GM21390 (cell line): ENCODE measurements around the gene XYLT1.

Source experiments
- ATAC-seq: cut with Tn5 transposase; IDR thresholded peaks from one replicate; pipeline ENCODE4 v1.9.1; 2021; ENCODE audit not compliant: unreplicated experiment

Gene XYLT1

DNA sequence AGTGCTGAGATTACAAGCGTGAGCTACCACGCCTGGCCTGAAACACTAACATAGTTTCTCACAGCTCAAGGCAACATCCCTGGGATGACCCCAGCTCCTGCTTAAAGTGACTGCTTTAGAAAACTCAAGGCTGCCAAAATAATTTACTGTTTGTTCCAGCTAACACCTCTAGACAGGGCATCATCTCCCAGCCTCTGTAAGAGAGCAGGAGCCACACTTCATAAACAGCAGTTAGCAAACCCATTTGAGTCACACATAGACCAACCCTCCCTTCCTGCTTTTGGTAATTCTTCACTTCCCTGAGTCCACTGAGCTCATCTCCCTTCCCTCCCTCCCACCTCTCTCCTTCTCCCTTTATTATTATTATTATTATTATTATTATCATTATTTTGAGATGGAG, 201.3 kb downstream of the XYLT1 start:
- ATAC-seq = no peak

DNA sequence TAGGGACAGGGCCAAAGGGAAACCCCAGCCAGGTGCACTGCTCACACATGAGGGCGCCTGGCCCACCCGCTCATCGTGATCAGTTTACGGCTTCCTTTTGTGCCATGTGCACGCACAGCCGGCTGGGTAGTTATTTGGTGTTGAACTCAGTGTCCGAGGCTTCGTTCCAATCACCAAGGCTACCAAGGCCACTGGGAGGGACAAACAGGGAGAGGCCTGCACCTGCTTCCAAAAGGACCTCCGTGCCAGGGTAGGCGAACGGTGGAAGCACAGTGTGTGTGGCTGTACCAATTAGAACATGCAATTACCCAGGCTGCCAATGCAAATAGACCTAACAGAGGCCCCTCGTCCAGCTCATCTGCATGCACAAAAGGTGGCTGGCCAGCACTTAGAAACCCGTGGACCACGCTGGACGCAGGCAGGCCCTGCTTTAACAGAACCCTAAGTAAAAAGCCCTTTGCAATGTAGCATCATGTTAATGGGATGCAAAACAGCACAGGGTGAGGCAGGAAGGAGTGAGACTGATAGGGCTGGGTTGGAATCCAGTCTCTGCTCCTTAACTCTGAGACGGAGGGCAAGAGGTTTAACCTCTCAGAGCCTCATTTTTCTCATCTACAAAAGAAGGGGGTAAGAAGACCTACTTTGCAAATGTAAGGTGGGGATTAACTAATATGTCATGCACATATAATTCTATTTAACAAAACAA, 204.0 kb downstream of the XYLT1 start:
- ATAC-seq = no peak

DNA sequence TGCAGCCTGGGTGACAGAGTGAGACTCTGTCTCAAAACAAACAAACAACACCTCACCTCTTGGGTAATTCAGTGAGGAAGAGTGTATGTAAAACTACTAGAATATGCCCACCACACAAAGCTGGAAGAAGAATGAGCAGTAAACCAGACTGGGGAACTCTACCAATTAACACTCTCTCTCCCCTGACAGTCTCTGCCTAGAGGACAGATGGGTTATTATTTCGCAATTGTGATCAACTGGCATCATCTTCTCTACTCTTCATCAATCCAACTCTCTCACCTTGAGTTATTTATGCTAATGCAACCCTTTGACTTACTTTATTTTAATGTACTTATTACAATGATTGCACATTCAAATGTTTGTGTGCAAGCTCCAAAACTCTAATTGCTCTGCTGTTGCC, 205.6 kb downstream of the XYLT1 start:
- ATAC-seq = no peak

GRCh38 chr16:17261197-17261858, 209.4 kb downstream of the XYLT1 start:
- no peak for ATAC-seq

DNA sequence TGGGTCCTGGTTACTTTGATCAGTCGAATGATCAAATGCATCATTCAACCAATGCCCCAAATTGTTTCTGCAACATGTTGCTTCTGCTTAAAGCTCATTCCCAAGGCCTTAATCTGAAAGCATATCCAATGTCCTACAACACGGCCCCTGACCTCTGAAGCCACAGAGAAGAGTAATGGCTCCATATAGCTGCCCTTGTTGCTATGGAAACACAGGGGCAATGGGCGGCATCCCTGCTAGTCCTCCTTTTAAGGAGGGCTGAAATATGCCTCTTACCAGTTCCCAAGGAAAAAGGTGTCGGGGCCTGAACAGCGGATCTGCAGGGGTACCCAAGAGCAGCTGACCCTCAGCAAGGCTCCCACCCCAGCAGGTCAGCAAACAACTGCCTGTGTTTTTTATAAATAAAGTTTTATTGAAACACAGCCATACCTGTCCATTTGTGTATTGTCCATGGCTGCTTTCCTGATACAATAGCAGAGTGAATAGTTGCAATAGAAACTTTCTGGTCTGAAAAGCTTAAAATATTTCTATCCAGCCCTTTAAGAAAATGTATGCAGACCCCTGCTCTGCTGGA, 210.4 kb downstream of the XYLT1 start:
- ATAC-seq = no peak

- no peak for ATAC-seq
Measured at GRCh38 chr16:17259751-17260270, 210.9 kb downstream of the XYLT1 start.

DNA sequence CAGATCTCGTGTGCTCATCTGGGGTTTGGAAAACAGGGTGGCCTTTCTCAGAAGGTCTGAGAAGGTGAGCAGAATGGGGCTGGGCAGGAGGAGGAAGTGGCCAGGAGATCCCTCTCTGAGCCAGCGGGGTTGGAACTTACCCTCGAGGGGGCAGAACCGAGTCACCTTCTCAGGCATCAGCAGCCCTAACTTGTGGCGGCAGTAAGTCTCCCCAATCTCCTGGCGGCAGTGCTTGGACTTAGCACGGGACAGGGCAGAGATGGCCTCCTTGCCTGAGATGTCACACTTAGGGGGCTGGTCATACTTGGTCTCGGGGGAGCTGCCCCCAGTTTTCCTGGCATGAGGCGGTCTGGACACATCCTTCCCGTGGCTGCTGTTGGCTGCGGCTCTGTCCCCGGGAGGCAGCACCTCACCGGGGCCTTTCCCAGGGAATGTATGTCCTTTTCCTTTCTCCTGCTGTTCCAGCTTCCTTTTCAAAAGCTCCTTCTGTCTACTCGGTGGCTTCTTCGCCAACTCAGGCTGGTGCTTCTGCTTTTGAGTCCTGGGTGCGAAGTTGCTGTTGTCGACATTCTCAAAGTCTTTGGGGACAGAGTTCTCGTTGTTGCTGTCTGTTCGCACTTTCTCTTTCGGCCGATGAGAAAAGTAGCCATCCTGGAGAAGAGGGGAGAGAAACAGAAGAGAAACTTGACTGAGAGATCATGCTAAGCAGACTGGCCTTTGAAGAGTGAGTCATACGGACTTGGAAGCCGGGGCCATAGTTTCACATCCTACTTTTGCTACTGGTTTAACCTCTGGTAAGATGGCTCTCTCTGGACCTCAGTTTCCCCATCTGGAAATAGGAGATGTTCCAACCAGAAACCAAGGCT, 211.7 kb downstream of the XYLT1 start:
- peak; percentile 73 for ATAC-seq

- no peak for ATAC-seq
Measured at GRCh38 chr16:17258077-17258599, 212.6 kb downstream of the XYLT1 start.

DNA sequence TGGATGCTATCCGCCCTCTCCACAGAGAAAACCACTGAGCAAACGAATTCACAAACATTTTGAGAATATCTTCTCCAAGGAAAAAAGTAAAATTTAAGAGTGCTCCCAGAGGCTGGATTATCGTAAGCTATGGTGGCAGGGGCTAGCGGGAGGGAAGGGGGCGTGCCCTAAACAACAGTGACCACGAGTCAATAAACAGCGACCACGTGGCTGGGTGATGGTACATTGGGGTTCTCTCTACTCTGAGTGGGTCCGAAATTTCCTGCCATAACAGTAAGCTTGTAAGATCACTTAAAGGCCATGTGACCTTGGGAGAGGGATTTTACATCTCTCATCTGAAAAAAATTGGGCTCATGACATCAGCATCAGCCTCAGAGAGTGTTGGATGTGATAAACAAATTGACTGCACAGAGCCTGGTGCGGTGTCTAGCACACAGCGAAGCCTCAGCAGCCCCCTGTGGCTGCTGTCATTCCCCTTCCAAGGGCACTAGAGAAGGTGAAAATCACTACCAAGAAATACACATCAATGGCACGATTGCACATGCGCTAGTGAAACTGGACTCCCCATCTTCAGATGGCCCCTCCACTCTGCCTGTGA, 213.2 kb downstream of the XYLT1 start:
- ATAC-seq = no peak

GRCh38 chr16:17252701-17253100, 218.1 kb downstream of the XYLT1 start:
- ATAC-seq = no peak

DNA sequence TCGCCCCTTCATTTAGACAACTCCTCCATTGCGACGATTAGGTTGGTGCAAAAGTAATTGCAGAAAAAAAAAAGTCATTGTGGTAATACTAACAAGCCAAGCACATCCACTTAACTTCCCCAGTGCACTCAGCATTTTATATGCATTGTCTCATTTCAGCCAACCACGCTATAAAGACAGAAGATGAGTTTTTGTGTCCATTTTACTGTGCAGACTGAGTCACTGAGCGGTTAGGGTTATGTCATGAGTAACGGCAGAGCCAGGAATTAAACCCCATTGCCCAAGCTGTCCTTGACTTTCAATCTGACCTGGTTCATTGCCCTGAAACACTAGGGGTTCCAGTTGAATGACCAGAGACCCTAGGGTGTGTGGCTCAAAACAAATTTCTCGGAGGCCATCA, 218.7 kb downstream of the XYLT1 start:
- no peak for ATAC-seq

DNA sequence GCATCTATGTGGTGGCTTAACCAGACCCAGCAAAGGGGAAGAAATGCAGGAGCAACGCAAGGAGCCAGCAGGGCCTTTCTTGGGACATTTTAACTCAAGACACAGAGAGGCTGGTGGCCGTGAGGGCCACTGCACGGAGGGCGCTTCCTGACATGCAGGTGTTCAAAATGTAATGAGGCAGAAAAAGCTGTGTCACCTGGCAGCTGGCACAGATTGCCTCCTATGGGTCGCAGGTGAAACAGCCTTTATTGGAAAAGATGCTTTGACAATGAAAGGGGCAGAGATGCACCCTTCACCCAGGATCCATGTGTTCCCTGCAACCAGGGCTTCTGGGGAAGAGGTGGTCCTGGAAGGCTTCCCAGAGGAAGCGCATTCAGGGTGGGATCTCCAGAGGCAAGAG, 219.3 kb downstream of the XYLT1 start:
- ATAC-seq = no peak

GRCh38 chr16:17246974-17247732, 223.6 kb downstream of the XYLT1 start:
- no peak for ATAC-seq

- no peak for ATAC-seq
Measured at GRCh38 chr16:17246268-17246885, 224.4 kb downstream of the XYLT1 start.

DNA sequence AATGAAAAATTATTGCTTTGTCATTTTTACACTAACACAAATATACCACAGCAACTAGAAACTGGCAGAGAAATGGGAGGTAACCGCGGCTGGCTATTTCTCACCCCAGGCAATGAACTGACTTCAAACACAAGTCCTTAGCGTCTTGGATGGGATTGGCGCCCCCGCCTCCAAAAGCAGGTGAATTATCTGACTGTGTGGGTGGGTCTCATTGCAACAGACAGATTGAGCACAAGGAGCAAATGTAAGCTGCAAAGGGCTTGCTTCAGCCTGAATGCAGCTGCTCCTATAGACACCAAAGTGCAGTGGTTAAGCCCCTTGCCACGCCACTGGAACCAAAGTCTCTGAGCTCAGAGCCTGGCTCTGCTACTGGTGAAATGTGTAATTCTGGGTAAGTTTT, 225.0 kb downstream of the XYLT1 start:
- ATAC-seq = no peak

DNA sequence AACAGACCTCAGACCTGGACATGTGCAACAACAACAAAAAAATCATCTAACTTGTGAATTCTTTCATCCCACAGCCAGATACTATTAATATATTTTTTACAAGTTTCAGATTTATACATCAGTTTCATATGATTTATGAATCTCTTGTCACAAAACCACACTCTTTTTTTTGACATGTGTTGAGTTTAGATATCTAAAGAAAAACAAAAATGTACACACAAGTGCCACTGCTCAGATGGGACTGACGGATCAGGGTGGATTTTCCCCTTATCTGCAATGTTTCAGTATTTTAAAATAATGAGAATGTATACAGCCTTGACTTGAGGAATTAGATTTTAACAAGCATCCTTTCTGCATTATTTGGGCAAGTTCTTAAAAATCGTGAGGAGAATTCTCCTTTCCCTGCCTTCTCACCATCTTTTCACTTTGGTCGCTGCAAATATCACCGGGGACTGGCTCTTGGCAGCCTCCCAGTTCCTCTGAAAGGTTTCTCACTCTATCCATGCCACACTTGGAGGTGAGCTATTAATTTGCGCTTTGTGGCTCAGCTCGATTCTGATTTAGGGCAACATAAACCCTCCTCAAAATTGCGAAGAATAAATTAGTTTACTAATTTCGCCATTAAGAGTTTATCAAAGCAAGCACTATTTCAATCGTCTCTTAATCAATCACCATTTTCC, 225.7 kb downstream of the XYLT1 start:
- no peak for ATAC-seq

DNA sequence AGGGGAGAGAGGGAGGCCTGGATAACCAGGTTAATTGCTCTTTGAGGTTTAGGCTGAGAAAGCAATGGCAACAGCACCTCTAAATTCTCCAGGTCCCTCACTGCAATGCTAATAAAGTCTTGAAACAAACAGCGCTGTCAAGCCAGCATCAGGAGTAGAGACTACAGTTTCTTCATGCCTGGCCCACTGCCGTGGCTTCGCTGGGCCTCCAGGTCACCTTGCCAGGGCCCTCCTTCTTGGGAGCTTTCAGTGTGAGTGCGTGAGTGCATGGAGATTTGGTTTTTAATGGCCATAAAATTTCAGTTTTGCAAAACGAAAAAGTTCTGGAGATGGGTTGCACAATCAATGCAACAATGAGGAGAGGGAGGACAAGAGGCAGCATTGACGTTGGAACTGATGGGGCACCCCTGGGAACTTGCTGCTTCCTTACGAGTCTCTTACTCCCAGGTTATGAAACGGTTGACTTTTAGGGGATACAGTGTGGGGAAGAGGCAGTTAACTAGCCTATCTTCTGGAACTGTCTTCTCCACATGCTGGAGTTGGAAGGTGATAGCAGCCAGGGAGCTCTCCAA, 229.4 kb downstream of the XYLT1 start:
- no peak for ATAC-seq

DNA sequence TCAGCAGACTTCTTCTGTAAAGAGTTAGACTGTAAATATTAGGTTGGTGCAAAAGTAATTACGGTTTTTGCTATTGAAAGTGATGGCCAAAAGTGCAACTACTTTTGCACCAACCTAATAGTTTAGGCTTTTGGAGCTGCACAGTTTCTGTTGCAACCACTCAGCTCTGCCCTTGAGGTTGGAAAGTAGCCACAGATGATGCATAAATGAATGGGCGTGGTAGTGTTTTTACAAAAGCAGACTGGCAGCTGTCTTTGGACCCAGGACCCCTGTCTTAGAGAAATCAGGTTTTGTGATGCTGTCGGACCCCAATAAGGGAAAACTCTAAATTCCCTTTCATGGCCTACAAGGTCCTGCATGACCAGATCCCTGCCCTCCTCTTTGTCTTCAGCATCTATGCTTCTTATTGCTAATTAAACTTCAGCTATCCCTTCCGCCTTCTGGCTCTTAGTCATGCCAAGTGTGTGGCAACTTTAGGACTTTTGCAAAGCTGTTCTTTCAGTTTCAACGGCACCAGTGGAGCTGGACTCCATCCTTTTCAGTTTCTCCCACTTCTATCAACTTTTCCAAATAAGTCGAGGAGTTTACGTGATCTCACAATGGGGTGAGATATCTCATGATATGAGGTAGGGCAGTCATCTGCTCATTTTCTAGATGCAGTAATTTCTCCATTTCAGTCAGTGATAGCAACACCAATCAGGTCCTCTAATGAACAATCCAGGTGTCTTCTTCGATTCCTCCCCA, 232.3 kb downstream of the XYLT1 start:
- ATAC-seq = no peak
